Mucosa of descending colon (tissue), 3 donors: ENCODE measurements around the gene AGT. TPM values are rescaled to one million over a fixed set of nuclear protein-coding genes. Genes with fewer than 3 reads are reported as not detected.

Experiments
- ATAC-seq: fragments of 200-7000 bp; cut with Tn5 transposase; one replicate; pipeline ENCODE4 v1.9.1; 2020; ENCODE audit warnings: mild to moderate bottlenecking, moderate library complexity
- DNase-seq, 3 donors: peaks; one replicate each; pipeline ENCODE4 v3.0.0-alpha.2; 2020
- H3K36me3 ChIP-seq: fragments of 200-600 bp; one replicate; pipeline ENCODE4 v1.8.0; 2021; ENCODE audit warnings: low read depth, mild to moderate bottlenecking
- H3K4me1 ChIP-seq: fragments of 200-600 bp; one replicate; pipeline ENCODE4 v1.8.0; 2021; ENCODE audit warnings: low read depth, mild to moderate bottlenecking
- H3K4me3 ChIP-seq: fragments of 200-600 bp; one replicate; pipeline ENCODE4 v1.8.0; 2021; ENCODE audit warnings: mild to moderate bottlenecking
- H3K9me3 ChIP-seq: fragments of 200-600 bp; one replicate; pipeline ENCODE4 v1.8.0; 2021; ENCODE audit warnings: mild to moderate bottlenecking
- intact Hi-C, 2 donors: fragments of 100-400 bp; cut with DNase I in 1 of 2; cut with micrococcal nuclease in 1 of 2; formaldehyde crosslinking; loops; one replicate each; pipeline versions ENCODE4 v1.11.0 to v1.11.1; 2022; cut with DNase I, micrococcal nuclease
- total RNA-seq, 3 donors: library from RNA; stranded (reverse); fragmentation: NEBNext Ultra II Directional in 2 of 3; extraction: Animal tissue kit (Norgen Biotek cat#: 25700) in 2 of 3; gene quantifications; one replicate each; pipeline versions ENCODE4 v1.2.1 to v1.2.4, GENCODE V29; 2021 to 2023
- TF ChIP-seq, protein P1 (sequence below): fragments of 200-600 bp; IDR thresholded peaks from one replicate; pipeline ENCODE4 v1.8.0; 2022; ENCODE audit warnings: antibody characterized with exemption, mild to moderate bottlenecking
- donor health status: DM: no; HTN: no; CAD: no; lungs with moderate emphysema.
- donor health status: DM: no; HTN: no; CAD: no.
- donor health status: DM: no; HTN: yes; CAD: no.

AGT gene
- total RNA-seq, 3 donors from 2014 or later: 1.0 to 4.8 (median 1.1) TPM

DNA sequence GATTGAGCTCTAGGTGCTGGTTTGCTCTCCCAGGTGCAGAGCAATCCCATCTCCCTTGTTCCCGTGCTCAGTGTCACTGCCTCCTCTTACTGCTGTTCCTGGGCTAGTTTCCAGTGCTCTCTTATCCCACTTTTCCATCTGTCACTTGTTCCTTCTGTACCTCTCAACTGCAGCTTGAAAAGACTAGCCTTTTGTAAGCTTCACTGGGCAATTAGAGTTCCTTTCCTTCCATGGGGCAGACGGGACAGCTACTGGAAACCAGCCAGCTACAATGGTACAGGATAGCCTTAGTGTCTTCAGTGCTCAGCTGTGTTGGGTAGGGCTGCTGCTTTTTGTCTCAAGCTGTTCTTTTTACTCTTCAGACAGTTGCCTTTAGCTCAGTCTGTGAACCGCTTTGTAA, 31.6 kb downstream of the AGT start:
- TF ChIP-seq, protein P1, sequence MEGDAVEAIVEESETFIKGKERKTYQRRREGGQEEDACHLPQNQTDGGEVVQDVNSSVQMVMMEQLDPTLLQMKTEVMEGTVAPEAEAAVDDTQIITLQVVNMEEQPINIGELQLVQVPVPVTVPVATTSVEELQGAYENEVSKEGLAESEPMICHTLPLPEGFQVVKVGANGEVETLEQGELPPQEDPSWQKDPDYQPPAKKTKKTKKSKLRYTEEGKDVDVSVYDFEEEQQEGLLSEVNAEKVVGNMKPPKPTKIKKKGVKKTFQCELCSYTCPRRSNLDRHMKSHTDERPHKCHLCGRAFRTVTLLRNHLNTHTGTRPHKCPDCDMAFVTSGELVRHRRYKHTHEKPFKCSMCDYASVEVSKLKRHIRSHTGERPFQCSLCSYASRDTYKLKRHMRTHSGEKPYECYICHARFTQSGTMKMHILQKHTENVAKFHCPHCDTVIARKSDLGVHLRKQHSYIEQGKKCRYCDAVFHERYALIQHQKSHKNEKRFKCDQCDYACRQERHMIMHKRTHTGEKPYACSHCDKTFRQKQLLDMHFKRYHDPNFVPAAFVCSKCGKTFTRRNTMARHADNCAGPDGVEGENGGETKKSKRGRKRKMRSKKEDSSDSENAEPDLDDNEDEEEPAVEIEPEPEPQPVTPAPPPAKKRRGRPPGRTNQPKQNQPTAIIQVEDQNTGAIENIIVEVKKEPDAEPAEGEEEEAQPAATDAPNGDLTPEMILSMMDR: no peak
- DNase-seq (no peak), ATAC-seq (no peak)
- Histone ChIP-seq H3K9me3 (no peaks in the 10 kb centered on the region), H3K36me3 (peaks cover 9% of the 10 kb centered on the region), H3K4me1 (no peaks in the 10 kb centered on the region), H3K4me3 (no peak overlapping the region)
- intact Hi-C loops: no loop called here

DNA sequence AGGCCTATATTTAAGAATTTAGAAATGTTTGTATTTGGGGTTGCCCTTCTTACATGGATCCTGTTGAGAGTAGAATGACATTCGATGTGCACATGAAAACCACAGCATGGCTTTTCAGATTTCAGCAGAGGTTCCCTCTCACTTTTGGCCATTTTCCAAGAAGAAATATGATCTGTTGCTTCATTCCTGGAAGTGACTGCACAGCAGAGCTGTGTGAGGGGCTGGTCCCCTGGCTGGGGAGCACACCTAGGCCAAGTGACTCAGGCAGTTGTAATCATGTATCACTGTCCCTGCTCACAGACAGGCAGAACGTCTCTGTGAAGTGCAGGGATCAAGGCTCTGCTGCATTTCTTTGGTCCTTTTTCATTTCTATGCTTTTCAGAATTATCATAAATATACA, 32.3 kb downstream of the AGT start:
- H3K4me1 ChIP-seq: no peaks in the 10 kb centered on the region
- ATAC-seq (peak; percentile 38), DNase-seq (no peak)
- peaks cover 2% of the 10 kb centered on the region for H3K36me3 ChIP-seq
- intact Hi-C loops: no loop called here
- no peak overlapping the region for H3K4me3 ChIP-seq
- H3K9me3 ChIP-seq: no peaks in the 10 kb centered on the region
- TF ChIP-seq, protein P1: no peak

DNA sequence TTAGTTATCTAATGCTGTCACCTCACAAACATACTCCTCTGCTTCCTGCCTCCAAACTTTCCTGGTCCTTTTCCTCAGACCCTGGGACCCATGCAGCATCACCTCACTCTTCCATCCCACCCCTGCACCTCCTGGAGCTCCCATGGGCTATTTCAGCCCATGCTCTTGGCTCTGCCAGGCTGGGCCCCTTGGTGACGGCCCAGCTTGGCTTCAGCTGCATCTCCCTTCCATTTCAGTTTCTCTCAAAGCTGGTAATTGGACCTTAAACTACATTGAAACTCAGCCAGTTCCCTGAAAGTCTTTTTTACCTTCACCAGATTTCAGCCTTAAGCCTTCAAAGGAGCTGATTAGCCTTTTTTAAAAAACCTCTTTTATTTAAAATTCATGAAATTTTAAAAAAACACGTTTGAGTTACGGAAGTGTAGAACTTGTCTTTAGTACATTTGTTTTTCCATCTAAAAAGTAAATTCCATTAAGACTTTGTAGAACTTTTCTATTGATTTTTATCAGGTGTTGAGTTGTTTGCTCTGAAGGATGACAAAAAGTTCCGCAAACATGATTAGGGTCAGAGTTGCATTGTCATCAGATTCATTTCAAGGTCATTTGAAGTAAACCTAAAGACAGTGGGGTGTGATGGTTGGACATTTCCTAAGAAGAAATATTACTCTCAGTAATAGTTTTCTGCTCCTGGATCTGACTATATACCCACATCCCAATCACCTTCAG, 33.5 kb downstream of the AGT start:
- ATAC-seq (no peak), DNase-seq (no peak)
- intact Hi-C loops: no loop called here
- no peaks in the 10 kb centered on the region for H3K4me1 ChIP-seq
- TF ChIP-seq, protein P1: no peak
- no peaks in the 10 kb centered on the region for H3K36me3 ChIP-seq
- no peaks in the 10 kb centered on the region for H3K9me3 ChIP-seq
- H3K4me3 ChIP-seq: no peak overlapping the region

DNA sequence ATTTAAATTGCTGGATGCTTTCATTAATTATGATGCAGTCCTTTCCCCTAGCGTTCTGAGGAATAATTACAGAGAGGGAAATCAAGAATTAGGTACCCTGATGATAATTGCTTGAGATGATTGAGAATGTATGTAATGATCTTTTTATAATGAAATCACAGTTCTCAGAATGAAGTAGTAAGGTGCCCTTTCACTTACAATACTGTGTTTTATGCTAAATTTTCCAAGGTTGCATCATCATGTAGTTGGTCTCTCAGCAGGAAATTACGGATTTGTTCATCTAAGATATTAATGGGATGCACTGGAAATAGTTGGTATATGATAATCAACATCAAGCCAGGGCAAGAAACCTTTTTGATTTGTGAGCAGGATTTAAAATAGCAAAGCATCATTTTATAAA, 34.1 kb downstream of the AGT start:
- TF ChIP-seq, protein P1: no peak
- Histone ChIP-seq H3K4me3 (no peak overlapping the region), H3K36me3 (no peaks in the 10 kb centered on the region), H3K4me1 (no peaks in the 10 kb centered on the region), H3K9me3 (no peaks in the 10 kb centered on the region)
- no peak for DNase-seq
- intact Hi-C loops: no loop called here
- no peak for ATAC-seq

DNA sequence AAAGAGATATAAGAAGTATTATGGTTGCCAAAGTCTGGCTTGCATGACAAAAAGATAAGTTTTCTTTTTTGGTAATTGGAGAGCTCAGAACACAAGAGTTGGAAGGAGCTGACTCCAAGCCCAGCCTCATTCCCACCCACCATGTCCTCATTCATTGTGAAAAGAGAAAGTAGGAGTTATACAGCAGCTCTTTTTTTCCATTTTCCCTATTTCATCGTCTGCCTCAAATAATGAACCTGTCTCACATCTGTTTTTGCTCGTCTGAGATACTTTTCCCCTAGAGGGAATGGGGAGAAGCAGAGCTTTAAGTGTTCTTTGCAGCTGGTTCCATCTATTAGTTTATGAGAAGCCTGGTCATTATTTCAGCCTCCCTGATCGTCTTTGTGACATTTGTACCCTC, 34.7 kb downstream of the AGT start:
- TF ChIP-seq, protein P1: no peak
- Histone ChIP-seq H3K4me3 (no peak overlapping the region), H3K4me1 (no peaks in the 10 kb centered on the region), H3K36me3 (no peaks in the 10 kb centered on the region), H3K9me3 (no peaks in the 10 kb centered on the region)
- intact Hi-C loops: no loop called here
- DNase-seq (no peak), ATAC-seq (no peak)

DNA sequence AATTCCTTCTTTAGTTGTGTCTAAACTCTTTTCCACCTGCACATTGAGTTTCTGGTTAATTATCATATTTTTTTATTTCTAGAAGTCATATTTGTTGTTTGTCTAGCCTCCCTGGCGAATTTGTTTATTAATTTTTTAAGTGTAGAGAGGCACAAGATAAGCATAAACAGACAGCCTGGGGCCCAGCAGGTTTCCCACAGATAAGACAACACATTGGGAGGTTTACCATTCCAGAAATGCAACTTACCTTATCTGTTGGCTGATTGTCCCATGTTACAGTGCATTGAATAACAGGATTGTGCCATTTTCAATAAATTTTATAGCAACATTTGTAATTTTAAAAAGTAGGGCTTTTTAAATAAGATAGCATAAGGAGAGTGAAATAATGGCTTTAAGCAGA, 36.7 kb downstream of the AGT start:
- no peaks in the 10 kb centered on the region for H3K9me3 ChIP-seq
- ATAC-seq (no peak), DNase-seq (no peak)
- TF ChIP-seq, protein P1: no peak
- no peak overlapping the region for H3K4me3 ChIP-seq
- no peaks in the 10 kb centered on the region for H3K4me1 ChIP-seq
- H3K36me3 ChIP-seq: no peaks in the 10 kb centered on the region
- intact Hi-C loops: no loop called here
